ENCODE data around the gene TFAM. TPM values are rescaled to one million over a fixed set of nuclear protein-coding genes. Genes with fewer than 3 reads are reported as not detected.

TFAM gene
- total and polyA plus RNA-seq, 2 of the 8 experiments (the other 6 are each of a cell fraction or from before 2014, with no cell fraction given), result 29.3 to 97.3 TPM

GRCh38 chr10:58440484-58440883, 55.3 kb downstream of the TFAM start:
- Histone ChIP-seq H2AK5ac (ENCODE audit: low read depth, low read length) (no peak overlapping the region), H3K9ac (replicated peaks in 1 of 4; ENCODE audit: extremely low read depth in 1 of 4, low read depth in 3 of 4, low read length in 3 of 4) (no peak overlapping the region), H4K20me1 (replicated peaks in 1 of 2; ENCODE audit: control insufficient read depth in 1 of 2, insufficient read depth in 2 of 2, low read length in 2 of 2) (no peaks in the 10 kb centered on the region), H3K27ac (ENCODE audit: low read depth, low read length) (no peak overlapping the region), H3K9me3 (ENCODE audit: insufficient read depth in 2 of 2, low read depth in 1 of 2, low read length in 1 of 2) (no peaks in the 10 kb centered on the region), H3K18ac (ENCODE audit: extremely low read depth, low read length) (no peak overlapping the region), H4K5ac (ENCODE audit: insufficient read length, low read depth, low read length) (no peak overlapping the region), H2BK15ac (ENCODE audit: low read length) (no peak overlapping the region), H3K4me1 (replicated peaks in 1 of 4; ENCODE audit: control insufficient read depth in 3 of 4, insufficient read depth in 4 of 4, low read length in 3 of 4) (no peaks in the 10 kb centered on the region), H3K4me3 (ENCODE audit: extremely low read depth in 1 of 4, insufficient read depth in 2 of 4, low read depth in 3 of 4, low read length in 4 of 4) (no peak overlapping the region), H2AFZ (ENCODE audit: low read length) (no peak overlapping the region), H3K27me3 (replicated peaks in 1 of 4; ENCODE audit: control insufficient read depth in 3 of 4, extremely low read depth in 1 of 4, insufficient read depth in 3 of 4, low read length in 3 of 4) (no peaks in the 10 kb centered on the region), H3K14ac (ENCODE audit: insufficient read length) (no peak overlapping the region), H2BK12ac (ENCODE audit: low read depth, low read length) (no peak overlapping the region), H2BK120ac (replicated peaks; ENCODE audit: low read depth, low read length) (no peak overlapping the region), H2BK20ac (ENCODE audit: low read length) (no peak overlapping the region), H4K91ac (replicated peaks; ENCODE audit: insufficient read length, low read length) (no peak overlapping the region), H2BK5ac (ENCODE audit: low read depth, low read length) (no peak overlapping the region), H3K79me1 (ENCODE audit: low read depth, low read length) (no peaks in the 10 kb centered on the region), H3K4me2 (ENCODE audit: insufficient read depth in 1 of 2, low read depth in 2 of 2, low read length in 2 of 2) (no peak overlapping the region), H3K56ac (replicated peaks; ENCODE audit: insufficient read length, low read depth, low read length) (no peak overlapping the region), H3K36me3 (ENCODE audit: control insufficient read depth in 2 of 4, insufficient read depth in 4 of 4, low read length in 3 of 4) (no peaks in the 10 kb centered on the region), H3K23ac (ENCODE audit: insufficient read length) (no peak overlapping the region), H3K79me2 (ENCODE audit: control insufficient read depth in 1 of 2, insufficient read depth in 2 of 2, low read length in 2 of 2) (no peaks in the 10 kb centered on the region), H4K8ac (ENCODE audit: extremely low read depth, insufficient read depth, low read length) (no peak overlapping the region), H3K23me2 (ENCODE audit: low read depth, low read length) (no peaks in the 10 kb centered on the region), H3K4ac (replicated peaks; ENCODE audit: insufficient read length, low read depth, low read length) (no peak overlapping the region)
- no peak for TF ChIP-seq SIN3A (conservative IDR thresholded peaks at IDR 0.05 in 1 of 2, IDR thresholded peaks at IDR 0.05 in 1 of 2; ENCODE audit: low read depth in 1 of 2, low read length in 2 of 2)
- TF ChIP-seq JUND (IDR thresholded peaks at IDR 0.05; ENCODE audit: low read length), result no peak
- no peak for TF ChIP-seq ASH2L (IDR thresholded peaks at IDR 0.05; ENCODE audit: low read length)
- no peak for TF ChIP-seq SIRT6 (IDR thresholded peaks at IDR 0.05; ENCODE audit: low read length)
- no peak for TF ChIP-seq NRF1 (IDR thresholded peaks at IDR 0.05; ENCODE audit: low read depth, low read length)
- TF ChIP-seq RFX5 (IDR thresholded peaks at IDR 0.05; ENCODE audit: borderline replicate concordance, low read depth, low read length), result no peak
- TF ChIP-seq, protein P1, sequence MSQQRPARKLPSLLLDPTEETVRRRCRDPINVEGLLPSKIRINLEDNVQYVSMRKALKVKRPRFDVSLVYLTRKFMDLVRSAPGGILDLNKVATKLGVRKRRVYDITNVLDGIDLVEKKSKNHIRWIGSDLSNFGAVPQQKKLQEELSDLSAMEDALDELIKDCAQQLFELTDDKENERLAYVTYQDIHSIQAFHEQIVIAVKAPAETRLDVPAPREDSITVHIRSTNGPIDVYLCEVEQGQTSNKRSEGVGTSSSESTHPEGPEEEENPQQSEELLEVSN (IDR thresholded peaks at IDR 0.05), result no peak
- TF ChIP-seq EP300 (IDR thresholded peaks at IDR 0.05; ENCODE audit: borderline replicate concordance in 1 of 2, low read depth in 2 of 2, low read length in 2 of 2), result no peak
- no peak for TF ChIP-seq TEAD4 (IDR thresholded peaks at IDR 0.05; ENCODE audit: low read depth, low read length)
- no peak for FAIRE-seq
- ChIA-PET CTCF (ENCODE audit: partially characterized antibody) (interaction anchor here (0.6 to 2.2 kb wide), 3 partner anchors 14 to 96 kb away, joined by 4 to 6 read pairs (median 4); no protein-coding TSS in a partner anchor), POLR2A (ENCODE audit: partially characterized antibody) (no interaction called here)
- no peak for DNase-seq (ENCODE audit: low read depth in 1 of 2, low spot score in 2 of 2)
- WGBS, 2 experiments (ENCODE audit: extremely low coverage in 1 of 2, insufficient coverage in 1 of 2, insufficient read length in 1 of 2, insufficient replicate concordance in 2 of 2, low coverage in 1 of 2, low lambda C conversion rate in 2 of 2, missing lambda C conversion rate in 1 of 2), result 0% methylated on average over 1 of the region's 1 CpG; no CpG with 5 or more reads in 1 of the 2 experiments

All from H1 (cell line).